ENCODE measurements around the gene RNF214.

DNA sequence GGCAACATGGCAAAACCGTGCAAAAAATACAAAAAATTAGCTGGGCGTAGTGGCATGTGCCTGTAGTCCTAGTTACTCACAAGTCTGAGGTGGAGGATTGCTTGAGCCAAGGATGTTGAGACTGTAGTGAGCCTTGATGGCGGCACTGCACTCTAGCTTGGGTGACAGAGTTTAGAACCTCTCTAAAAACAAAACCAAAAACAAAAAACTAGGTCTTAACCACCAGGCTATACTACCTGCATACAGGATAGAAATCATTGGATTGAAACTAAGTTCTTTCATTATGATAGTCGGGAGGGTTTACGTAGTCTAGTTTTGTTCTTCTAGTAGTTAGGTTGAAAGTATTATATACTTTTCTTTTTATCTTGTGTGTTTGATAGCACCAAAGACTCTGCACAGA is 5.8 kb downstream of the RNF214 start:
- TF ChIP-seq EZH2 (IDR thresholded peaks at IDR 0.05; ENCODE audit: borderline replicate concordance, insufficient read depth, low read depth, low read length, poor library complexity, severe bottlenecking): no peak
- TF ChIP-seq, protein P1, sequence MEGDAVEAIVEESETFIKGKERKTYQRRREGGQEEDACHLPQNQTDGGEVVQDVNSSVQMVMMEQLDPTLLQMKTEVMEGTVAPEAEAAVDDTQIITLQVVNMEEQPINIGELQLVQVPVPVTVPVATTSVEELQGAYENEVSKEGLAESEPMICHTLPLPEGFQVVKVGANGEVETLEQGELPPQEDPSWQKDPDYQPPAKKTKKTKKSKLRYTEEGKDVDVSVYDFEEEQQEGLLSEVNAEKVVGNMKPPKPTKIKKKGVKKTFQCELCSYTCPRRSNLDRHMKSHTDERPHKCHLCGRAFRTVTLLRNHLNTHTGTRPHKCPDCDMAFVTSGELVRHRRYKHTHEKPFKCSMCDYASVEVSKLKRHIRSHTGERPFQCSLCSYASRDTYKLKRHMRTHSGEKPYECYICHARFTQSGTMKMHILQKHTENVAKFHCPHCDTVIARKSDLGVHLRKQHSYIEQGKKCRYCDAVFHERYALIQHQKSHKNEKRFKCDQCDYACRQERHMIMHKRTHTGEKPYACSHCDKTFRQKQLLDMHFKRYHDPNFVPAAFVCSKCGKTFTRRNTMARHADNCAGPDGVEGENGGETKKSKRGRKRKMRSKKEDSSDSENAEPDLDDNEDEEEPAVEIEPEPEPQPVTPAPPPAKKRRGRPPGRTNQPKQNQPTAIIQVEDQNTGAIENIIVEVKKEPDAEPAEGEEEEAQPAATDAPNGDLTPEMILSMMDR (IDR thresholded peaks at IDR 0.05): no peak
